Measurements from ENCODE around the gene IL3.

DNA sequence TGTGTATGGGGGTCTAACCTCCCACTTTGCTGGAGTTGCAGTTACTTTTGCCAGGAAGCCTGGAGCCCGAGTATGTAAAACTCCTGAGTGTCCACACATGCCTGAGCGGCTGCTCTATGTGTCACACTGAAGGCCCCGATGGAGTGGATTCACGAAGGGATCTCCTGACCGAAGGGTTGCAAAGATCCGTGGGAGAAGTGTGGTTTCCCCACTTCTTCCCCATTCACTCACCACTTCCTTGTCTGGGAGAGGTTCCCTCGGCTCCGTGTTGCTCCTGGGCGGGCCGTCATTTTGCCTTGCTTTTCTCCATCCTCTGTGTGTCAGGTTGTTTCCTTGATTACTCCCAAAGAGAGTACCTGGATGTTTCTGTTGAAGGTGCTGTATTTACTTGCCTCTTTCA lies 16.2 kb upstream of the IL3 start:
- no peak for TF ChIP-seq CTCF (IDR thresholded peaks at IDR 0.05; ENCODE audit: poor library complexity)
- TF ChIP-seq EZH2 (IDR thresholded peaks at IDR 0.05; ENCODE audit: borderline replicate concordance) = no peak
- no peak for TF ChIP-seq EZH2phosphoT487 (IDR thresholded peaks at IDR 0.05; ENCODE audit: low read depth, severe bottlenecking, unreplicated experiment)

Data from hepatocyte (in vitro differentiated cells).